GM19099 (cell line): ENCODE results near the gene SMIM29.

Experiments used
- POLR2A ChIP-seq: IDR thresholded peaks from 3 replicates; pipeline ENCODE4 v1.6.1; 2011; ENCODE audit warnings: low read depth; ENCODE audit not compliant: insufficient read length; ENCODE audit errors: extremely low read depth

SMIM29 gene

DNA sequence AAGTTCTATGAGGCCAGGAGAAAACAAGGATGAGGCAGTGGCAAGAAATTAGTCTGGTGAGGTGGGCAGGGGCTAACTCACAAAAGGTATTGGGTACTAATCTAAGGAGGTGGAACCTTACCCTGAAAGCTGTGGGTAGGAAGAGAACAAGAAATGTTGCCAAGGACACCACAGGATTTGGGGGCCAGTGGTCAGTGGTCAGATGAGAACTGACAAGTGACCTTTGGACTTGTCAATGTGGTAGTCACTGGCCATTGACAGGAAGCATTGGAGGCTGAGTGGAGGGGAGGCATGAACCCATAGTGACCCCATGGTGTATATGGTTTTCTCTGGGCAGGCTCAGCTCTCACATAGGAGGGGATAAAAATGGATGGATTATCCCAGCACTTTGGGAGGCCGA lies 25.3 kb upstream of the SMIM29 start:
- TF ChIP-seq POLR2A = no peak

DNA sequence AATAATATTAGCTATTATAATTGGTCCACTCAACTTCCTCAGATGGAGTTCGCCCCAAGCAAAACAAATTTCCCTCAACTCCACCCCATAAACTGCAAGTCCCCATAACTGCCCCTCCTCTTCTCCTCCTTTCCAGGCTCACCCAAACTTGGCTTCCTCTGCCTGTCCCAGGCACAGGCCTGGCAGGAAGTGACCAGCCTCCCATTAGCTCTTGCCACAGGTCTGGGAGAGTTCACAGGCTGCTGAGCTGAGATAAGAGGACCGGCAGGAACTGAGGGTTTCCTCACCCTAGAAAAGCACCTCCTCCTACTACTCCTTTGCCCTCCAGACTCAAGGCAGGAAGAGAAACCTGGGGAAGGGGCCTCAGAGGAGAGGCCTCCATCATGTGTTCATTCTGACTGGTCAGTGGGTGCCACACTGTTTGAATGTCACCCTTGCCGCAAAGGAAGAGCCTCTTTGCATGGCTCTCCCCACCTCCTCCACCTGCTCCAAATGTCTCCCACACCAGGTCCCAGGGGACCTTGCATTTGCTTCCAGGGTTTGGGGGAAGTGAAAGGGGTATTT lies 24.5 kb upstream of the SMIM29 start:
- no peak for TF ChIP-seq POLR2A

DNA sequence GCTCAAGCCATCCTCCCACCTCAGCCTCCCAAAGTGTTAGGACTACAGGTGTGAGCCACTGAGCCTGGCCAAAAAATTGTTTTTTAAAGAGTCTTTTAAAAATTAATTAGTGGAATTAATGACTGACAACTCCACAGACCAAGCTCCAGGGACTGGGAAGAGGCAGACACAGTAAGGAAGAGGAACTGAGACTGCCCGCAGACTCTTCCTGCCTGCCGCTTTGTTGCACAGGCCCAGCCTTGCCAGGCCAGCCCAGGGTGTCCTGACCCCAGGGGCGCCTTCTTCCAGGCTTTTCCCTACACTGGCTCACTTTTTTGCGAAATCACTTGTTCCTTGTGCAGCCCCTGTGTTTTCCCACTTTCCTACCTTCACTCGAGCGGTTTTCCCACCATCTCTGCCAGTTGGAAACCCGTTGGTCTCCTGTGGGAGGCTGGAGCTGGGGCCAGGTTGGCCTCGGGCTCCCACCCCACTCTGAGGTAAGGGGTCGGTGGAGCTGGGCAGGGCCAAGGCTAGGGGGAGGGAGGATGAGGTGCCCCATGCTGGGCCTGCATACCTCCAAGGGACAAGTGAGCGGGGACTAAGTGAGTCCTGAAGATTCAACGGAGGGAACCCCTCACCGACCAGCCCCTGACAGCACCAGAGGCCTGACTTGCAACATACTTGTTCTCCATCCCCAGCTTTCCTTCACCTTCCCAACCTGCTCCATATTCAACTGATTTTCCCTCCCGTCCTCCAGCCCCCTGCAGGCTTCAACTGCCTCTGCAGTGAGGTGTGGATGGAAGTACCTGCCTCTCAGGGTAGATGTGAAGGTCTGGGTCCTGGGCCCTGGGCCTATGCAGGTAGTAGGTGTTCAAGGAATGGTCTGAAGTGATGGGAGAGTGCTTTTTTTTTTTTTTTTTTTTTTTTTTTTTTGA lies 23.5 kb upstream of the SMIM29 start:
- TF ChIP-seq POLR2A = no peak

DNA sequence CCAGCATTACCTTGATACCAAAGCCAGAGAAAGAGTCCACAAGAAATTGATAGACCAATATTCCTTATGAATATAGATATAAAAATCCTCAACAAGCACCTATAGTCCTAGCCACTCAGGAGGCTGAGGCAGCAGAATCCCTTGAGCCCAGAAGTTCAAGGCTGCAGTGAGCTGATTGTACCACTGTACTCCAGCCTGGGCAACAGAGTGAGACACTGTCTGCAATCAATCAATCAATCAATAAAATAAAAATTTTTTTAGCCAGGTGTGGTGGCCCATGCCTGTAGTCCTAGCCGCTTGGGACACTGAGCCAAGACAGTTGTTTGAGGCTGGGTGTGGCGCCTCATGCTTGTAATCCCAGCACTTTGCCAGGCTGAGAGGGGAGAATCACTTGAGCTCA lies 18.9 kb upstream of the SMIM29 start:
- no peak for TF ChIP-seq POLR2A

DNA sequence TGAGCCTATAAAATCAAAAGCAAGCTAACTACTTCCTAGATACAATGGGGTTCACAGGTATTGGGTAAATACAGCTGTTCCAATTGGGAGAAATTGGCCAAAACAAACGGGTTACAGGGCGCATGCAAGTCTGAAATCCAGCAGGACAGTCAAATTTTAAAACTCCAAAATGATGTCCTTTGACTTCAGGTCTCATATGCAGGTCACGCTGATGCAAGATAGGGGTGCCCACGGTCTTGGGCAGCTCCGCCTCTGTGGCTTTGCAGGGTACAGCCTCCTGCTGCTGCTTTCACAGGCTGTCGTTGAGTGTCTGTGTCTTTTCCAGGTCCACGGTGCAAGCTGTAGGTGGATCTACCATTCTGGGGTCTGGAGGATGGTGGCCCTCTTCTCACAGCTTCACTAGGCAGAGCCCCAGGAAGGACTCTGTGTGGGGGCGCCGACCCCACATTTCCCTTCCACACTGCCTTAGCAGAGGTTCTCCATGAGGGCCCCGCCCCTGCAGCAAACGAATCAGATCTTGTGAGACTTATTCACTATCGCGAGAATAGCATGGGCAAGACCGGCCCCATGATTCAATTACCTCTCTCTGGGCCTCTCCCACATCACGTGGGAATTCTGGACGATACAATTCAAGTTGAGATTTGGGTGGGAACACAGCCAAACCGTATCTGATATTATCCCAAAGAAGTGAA lies 11.9 kb upstream of the SMIM29 start:
- no peak for TF ChIP-seq POLR2A

DNA sequence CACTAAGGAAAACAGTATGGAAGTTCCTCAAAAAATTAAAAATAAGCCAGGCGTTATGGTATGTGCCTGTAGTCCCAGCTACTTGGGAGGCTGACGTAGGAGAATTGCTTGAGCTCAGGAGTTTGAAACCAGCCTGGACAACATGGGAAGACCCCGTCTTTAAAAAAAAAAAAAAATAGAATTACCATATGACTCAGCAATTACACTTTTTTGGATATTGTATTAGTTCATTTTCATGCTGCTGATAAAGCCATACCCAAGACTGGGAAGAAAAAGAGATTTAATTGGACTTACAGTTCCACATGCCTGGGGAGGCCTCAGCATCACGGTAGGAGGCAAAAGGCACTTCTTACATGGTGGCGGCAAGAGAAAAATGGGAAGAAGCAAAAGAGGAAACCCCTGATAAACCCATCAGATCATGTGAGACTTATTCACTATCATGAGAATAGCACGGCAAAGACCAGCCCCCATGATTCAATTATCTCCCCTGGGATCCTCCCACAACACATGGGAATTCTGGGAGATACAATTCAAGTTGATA lies 10.8 kb upstream of the SMIM29 start:
- no peak for TF ChIP-seq POLR2A

DNA sequence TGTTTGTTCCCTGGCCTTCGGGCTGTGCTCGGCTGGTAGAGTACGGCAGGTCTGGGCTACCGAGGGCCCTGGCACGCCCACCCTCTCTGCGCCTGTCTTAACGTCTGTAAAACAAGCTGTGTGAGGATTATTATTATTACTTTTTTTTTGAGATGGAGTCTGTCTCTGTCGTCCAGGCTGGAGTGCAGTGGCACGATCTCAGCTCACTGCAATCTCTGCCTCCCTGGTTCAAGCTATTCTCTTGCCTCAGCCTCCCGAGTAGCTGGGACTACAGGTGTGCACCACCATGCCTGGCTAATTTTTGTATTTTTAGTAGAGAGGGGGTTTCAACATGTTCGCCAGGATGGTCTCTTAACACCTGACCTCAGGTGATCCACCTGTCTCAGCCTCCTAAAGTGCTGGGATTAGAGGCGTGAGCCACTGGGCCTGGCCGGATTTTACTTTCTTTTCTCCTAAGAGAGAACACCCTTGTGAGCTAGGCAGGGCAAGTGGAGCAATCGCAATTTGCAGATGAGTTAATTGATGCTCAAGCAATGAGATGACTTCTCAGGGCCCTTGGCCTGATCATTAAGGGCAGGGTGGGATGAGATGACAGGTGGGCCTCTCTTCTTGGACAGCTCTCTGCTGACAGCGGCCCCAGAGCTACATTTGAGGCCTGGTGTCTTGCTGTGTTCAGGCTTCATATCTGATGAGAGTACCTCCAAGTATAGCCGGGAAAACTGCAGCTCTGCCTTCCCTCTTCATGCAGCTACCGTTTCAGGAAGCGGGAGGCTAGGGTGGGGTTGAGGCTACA lies 859 bp upstream of the SMIM29 start:
- TF ChIP-seq POLR2A = no peak

DNA sequence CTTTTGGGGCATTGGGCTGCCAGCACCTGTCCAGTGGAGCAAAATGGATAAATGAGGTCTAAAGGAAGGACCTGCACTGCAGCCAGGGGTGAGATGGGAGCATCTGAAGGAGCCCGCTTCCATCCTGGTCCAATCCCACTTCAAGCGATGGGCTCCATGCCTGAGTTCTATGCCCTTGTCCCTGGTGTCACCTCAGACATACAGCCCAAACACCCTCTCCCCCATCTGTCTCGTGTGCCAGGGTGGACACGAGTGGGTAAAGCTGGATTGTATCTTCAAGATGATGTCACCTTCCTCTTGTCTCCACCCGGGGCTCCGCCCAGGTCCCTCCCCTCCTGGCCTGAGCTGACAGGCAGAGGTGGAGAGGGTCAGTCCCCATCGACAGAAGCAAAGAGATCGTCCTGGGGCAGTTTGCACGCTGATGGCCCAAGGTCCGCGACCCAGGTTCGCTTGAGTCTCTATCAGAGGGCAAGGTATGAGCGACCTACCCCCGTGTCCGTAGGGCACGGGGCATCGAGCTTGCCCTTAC lies 544 bp downstream of the SMIM29 start:
- TF ChIP-seq POLR2A = no peak

DNA sequence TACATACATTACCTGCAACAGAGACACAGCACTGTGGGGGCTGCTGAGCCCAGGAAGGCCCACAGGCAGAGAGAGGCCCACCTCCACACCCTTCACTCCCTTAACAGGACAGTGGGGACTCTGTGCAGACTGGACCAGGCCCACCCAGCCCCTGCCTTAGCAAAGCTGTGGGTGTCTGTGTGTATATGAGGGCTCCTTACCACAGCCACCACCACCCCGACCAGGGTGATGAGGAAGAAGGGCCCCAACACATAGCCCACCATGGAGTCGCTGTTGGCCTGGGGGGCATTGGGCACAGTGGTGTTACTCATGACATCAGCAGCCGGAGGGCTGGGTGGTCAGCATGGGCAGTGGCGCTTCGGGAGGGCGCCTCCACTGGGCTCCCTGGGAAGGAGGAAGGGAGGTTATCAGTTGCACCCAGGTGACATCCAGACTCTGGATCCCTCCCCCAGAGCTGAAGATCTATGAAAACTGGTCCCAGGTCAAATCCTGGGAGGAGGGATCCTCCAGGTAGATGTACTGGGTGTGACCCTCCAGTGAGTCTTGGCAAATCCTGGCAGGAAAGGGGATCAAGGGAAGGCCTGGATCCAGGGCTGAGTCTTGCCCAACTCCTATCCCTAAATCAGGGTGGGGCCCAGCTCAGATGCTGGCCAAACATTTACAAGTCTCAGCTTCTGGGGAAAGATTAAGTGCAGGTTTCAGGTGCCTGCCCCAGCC lies 1.2 kb downstream of the SMIM29 start:
- TF ChIP-seq POLR2A = no peak

DNA sequence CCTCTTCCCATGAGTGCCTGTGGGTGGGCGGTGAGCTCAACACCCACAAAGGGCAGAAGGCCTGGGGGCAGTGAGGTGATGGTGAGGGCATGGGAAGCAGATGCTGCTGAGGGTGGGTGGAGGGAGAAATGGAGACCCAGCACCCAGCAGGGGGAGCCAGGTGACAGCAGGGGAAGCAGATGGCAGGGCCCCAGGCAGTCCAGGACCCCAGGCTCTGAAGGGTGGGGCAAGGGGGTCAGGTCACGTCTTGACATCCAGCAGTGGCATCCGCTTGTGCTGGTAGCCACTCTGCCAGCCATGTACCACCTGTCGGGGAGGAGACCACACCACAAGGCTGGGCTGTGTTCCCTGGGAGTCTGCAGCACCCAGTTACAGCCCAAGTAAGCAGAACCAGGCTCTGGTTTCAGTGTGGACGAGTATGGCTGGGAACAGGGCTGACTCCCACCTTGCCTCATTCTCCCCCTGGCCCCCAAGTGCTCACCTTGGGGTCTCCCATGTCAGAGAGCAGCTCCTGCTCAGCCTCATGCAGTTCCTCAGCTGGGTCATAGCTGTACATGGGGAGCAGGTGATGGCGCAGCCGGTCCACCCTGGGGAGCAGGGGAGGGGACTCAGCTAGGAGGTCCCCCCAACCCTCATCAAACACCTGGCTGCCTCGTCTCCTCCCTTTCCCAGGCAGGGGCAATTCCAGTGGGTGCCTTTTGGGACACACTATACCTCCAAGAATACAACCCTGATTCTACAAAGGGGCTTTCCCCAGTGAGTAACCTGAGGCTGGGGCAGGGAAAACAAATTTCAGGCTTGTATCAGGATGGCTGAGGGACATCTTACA lies 2.0 kb downstream of the SMIM29 start:
- no peak for TF ChIP-seq POLR2A

DNA sequence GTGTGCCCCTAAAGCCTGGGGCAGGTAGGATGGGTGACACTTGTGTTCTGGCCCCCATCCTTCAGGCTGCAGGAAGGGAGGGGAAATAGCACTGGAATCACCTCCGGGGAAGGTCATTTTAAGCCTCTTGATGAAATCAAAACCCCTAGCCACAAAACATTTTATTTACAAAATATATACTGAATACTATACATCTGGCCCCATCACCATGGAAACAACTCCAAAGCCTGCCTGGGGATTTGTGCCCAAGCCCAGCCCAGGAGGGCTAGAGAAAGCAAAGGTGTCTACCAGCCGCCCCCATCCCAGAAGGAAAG lies 2.6 kb downstream of the SMIM29 start:
- no peak for TF ChIP-seq POLR2A

DNA sequence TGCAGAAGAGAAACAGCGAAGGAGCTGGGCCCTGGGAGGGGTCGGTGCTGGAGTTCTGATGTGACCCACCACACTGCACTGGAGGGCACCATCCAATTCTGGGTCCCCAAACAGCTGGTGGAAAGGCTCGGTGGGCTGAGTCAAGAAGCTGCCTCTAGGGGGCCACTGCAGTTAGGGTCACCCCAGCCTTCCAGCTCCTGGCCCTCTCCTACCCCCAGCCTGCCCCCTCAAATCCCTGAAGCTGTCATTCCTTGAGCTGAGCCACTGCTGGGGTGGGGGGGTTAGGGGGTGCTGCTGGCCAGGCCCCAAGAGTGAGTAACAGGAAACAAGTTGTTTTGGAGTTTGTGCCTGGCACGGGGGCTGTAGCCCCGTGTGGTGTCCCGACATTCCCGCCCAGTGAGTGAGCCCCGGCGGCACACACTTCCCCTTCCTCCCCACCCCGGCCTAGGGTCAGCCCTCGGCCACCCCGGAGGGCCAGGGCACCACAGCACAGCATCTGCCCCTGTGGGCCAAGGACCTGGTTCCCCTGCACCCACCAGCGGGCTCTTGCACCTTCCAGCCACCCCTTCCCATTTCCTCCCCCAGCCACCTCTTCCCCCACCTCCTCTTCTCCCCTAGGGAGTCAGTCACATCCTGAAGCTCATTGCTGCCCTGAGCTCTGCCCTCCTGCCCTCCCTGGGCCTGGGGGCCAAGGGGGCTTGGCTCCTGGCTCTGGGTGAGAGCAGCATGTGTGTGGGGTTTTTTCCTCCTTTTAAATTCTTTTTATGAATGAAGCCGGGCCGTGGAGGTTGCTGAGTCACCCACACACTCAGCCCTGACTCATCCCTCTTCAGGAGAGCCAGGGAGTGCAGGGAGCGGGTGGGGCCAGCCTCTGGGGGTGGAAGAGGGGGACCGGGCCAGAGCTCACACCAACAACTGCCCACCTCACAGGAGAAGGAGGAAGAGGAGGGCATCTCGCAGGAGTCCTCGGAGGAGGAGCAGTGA lies 4.6 kb downstream of the SMIM29 start:
- no peak for TF ChIP-seq POLR2A
